ENCODE measurements around the gene TRNT1.

Gene TRNT1

DNA sequence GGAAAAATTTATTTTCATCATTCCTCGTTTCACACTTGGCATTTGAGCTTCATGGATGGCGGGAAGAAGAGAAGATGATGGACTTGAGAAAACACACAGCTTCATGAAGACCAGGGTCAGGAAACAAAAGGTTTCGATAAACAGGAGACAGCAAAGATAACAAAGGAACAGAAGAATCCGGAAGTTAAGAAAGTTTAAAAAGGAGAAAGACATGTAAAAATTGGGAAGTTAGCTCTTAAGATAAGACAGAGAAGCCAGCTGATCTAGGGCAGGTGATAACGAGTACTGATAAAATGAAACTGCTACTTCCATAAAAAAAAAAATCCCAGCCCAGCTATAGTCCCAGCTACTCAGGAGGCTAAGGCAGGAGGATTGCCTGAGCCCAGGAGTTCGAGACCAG, 40.5 kb upstream of the TRNT1 start:
- TF ChIP-seq CTBP1 (IDR thresholded peaks at IDR 0.05; ENCODE audit: borderline replicate concordance): no peak
- TF ChIP-seq NFRKB (IDR thresholded peaks at IDR 0.05): no peak
- no peak for TF ChIP-seq ARNT (IDR thresholded peaks at IDR 0.05)
- no peak for TF ChIP-seq ELF4 (IDR thresholded peaks at IDR 0.05)
- no peak for TF ChIP-seq HDGF (IDR thresholded peaks at IDR 0.05; ENCODE audit: borderline replicate concordance)
- POLR2A ChIA-PET: no interaction called here
- DNase-seq (ENCODE audit: extremely low spot score): no peak
- CTCF ChIA-PET: no interaction called here

DNA sequence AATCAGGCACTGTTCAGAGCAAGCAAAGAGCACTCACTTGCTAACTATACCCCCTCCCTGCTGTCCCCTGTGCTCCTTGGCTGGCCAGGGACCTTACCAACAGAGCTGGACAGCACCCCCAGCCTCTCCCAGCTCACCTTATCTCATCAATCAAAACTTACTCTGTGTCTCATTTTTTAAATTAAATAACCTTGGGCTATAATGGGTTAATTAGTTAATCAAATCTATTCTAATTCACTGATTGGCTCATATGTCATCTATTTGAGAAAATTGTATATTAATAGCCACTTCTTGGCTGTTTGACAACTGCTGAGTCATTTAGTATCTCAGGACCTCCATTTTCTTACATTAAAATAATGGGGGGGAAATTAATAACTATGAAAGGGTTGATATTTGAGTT, 39.5 kb upstream of the TRNT1 start:
- no peak for DNase-seq (ENCODE audit: extremely low spot score)
- ChIA-PET POLR2A (no interaction called here), CTCF (no interaction called here)
- TF ChIP-seq FOXK2 (IDR thresholded peaks at IDR 0.05): no peak
- no peak for TF ChIP-seq NFRKB (IDR thresholded peaks at IDR 0.05)
- no peak for TF ChIP-seq HDGF (IDR thresholded peaks at IDR 0.05; ENCODE audit: borderline replicate concordance)
- no peak for TF ChIP-seq FOXA1 (IDR thresholded peaks at IDR 0.05)
- no peak for TF ChIP-seq TARDBP (IDR thresholded peaks at IDR 0.05)
- no peak for TF ChIP-seq SP1 (IDR thresholded peaks at IDR 0.05)
- TF ChIP-seq L3MBTL2 (conservative IDR thresholded peaks at IDR 0.05): no peak
- no peak for TF ChIP-seq SUZ12 (IDR thresholded peaks at IDR 0.05)
- TF ChIP-seq ARNT (IDR thresholded peaks at IDR 0.05): no peak
- TF ChIP-seq LEF1 (IDR thresholded peaks at IDR 0.05; ENCODE audit: borderline replicate concordance): no peak
- no peak for TF ChIP-seq ZNF384 (IDR thresholded peaks at IDR 0.05)
- no peak for TF ChIP-seq CTBP1 (IDR thresholded peaks at IDR 0.05; ENCODE audit: borderline replicate concordance)
- no peak for TF ChIP-seq BHLHE40 (IDR thresholded peaks at IDR 0.05; ENCODE audit: borderline replicate concordance)
- no peak for TF ChIP-seq PKNOX1 (IDR thresholded peaks at IDR 0.05)

GRCh38 chr3:3087716-3088465, 38.8 kb upstream of the TRNT1 start:
- ChIA-PET CTCF (no interaction called here), POLR2A (no interaction called here)
- no peak for TF ChIP-seq FOXK2 (IDR thresholded peaks at IDR 0.05)
- TF ChIP-seq FOXA1 (IDR thresholded peaks at IDR 0.05): no peak
- no peak for TF ChIP-seq NFRKB (IDR thresholded peaks at IDR 0.05)
- no peak for TF ChIP-seq PKNOX1 (IDR thresholded peaks at IDR 0.05)
- no peak for TF ChIP-seq SUZ12 (IDR thresholded peaks at IDR 0.05)
- no peak for TF ChIP-seq L3MBTL2 (conservative IDR thresholded peaks at IDR 0.05)
- TF ChIP-seq ELF4 (IDR thresholded peaks at IDR 0.05): no peak
- DNase-seq (ENCODE audit: extremely low spot score): no peak

DNA sequence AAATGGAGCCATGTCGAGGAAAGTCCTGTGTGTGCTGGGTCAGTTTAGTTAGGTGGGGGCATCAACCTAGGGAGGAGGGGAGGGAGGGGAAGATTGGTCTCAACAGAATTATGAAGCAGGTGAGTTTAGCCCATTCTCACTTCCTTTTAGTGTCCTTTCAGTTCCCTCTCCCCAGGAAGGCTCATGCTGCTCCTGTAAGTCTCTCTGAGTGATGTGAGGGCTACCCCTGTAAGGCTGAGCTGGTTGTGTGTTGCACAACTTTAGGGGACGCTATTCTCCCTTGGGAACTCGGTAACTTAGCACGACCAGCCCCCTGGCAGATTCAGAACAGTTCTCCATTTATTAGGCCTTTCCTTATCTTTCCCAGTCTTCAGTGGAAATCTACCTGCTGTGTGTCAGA, 37.7 kb upstream of the TRNT1 start:
- ChIA-PET CTCF (no interaction called here), POLR2A (no interaction called here)
- no peak for DNase-seq (ENCODE audit: extremely low spot score)
- TF ChIP-seq LEF1 (IDR thresholded peaks at IDR 0.05; ENCODE audit: borderline replicate concordance): no peak
- TF ChIP-seq ELF4 (IDR thresholded peaks at IDR 0.05): no peak
- no peak for TF ChIP-seq PKNOX1 (IDR thresholded peaks at IDR 0.05)
- TF ChIP-seq SP1 (IDR thresholded peaks at IDR 0.05): no peak
- TF ChIP-seq CTBP1 (IDR thresholded peaks at IDR 0.05; ENCODE audit: borderline replicate concordance): no peak
- no peak for TF ChIP-seq SUZ12 (IDR thresholded peaks at IDR 0.05)
- no peak for TF ChIP-seq L3MBTL2 (conservative IDR thresholded peaks at IDR 0.05)
- no peak for TF ChIP-seq ARNT (IDR thresholded peaks at IDR 0.05)
- no peak for TF ChIP-seq HDGF (IDR thresholded peaks at IDR 0.05; ENCODE audit: borderline replicate concordance)
- TF ChIP-seq TARDBP (IDR thresholded peaks at IDR 0.05): no peak
- no peak for TF ChIP-seq FOXA1 (IDR thresholded peaks at IDR 0.05)
- TF ChIP-seq ZNF384 (IDR thresholded peaks at IDR 0.05): no peak
- no peak for TF ChIP-seq BHLHE40 (IDR thresholded peaks at IDR 0.05; ENCODE audit: borderline replicate concordance)
- TF ChIP-seq FOXM1 (IDR thresholded peaks at IDR 0.05; ENCODE audit: borderline replicate concordance): no peak
- TF ChIP-seq FOXK2 (IDR thresholded peaks at IDR 0.05): no peak
- TF ChIP-seq NFRKB (IDR thresholded peaks at IDR 0.05): no peak

- POLR2A ChIA-PET: no interaction called here
- no peak for TF ChIP-seq PKNOX1 (IDR thresholded peaks at IDR 0.05)
- TF ChIP-seq CTBP1 (IDR thresholded peaks at IDR 0.05; ENCODE audit: borderline replicate concordance): no peak
- TF ChIP-seq NFRKB (IDR thresholded peaks at IDR 0.05): no peak
- no peak for TF ChIP-seq FOXM1 (IDR thresholded peaks at IDR 0.05; ENCODE audit: borderline replicate concordance)
- no peak for TF ChIP-seq TARDBP (IDR thresholded peaks at IDR 0.05)
- no peak for TF ChIP-seq HDGF (IDR thresholded peaks at IDR 0.05; ENCODE audit: borderline replicate concordance)
- TF ChIP-seq ARNT (IDR thresholded peaks at IDR 0.05): no peak
- TF ChIP-seq ELF4 (IDR thresholded peaks at IDR 0.05): no peak
- TF ChIP-seq FOXK2 (IDR thresholded peaks at IDR 0.05): no peak
- no peak for TF ChIP-seq ZNF384 (IDR thresholded peaks at IDR 0.05)
- no peak for TF ChIP-seq L3MBTL2 (conservative IDR thresholded peaks at IDR 0.05)
- no peak for TF ChIP-seq BHLHE40 (IDR thresholded peaks at IDR 0.05; ENCODE audit: borderline replicate concordance)
- no peak for TF ChIP-seq LEF1 (IDR thresholded peaks at IDR 0.05; ENCODE audit: borderline replicate concordance)
- no peak for TF ChIP-seq FOXA1 (IDR thresholded peaks at IDR 0.05)
- TF ChIP-seq SUZ12 (IDR thresholded peaks at IDR 0.05): no peak
- TF ChIP-seq SP1 (IDR thresholded peaks at IDR 0.05): no peak
- DNase-seq (ENCODE audit: extremely low spot score): no peak
- CTCF ChIA-PET: no interaction called here
Observed at GRCh38 chr3:3097958-3098357, 28.8 kb upstream of the TRNT1 start.

Measured in HEK293T (cell line).